Muscle layer of colon (tissue), 2 donors: ENCODE data around the gene GCNT3.

ENCODE experiments used
- H3K27ac ChIP-seq: one replicate; pipeline ENCODE4 v1.7.0; 2013; ENCODE audit warnings: low read depth, mild to moderate bottlenecking, low read length, moderate library complexity
- H3K27me3 ChIP-seq, 2 donors: one replicate each; pipeline ENCODE4 v1.7.0; 2013; ENCODE audit warnings: low read length in 2 of 2, mild to moderate bottlenecking in 2 of 2; ENCODE audit not compliant: insufficient read depth in 2 of 2, control insufficient read depth in 1 of 2
- H3K36me3 ChIP-seq: one replicate; pipeline ENCODE4 v1.7.0; 2013; ENCODE audit warnings: mild to moderate bottlenecking, low read length; ENCODE audit not compliant: insufficient read depth
- H3K4me1 ChIP-seq: one replicate; pipeline ENCODE4 v1.7.0; 2013; ENCODE audit warnings: mild to moderate bottlenecking, low read length; ENCODE audit not compliant: insufficient read depth
- H3K4me3 ChIP-seq, 2 donors: one replicate each; pipeline ENCODE4 v1.7.0; 2013; ENCODE audit warnings: low read length in 2 of 2, low read depth in 1 of 2, mild to moderate bottlenecking in 1 of 2, moderate library complexity in 1 of 2
- H3K9ac ChIP-seq: one replicate; pipeline ENCODE4 v1.7.0; 2013; ENCODE audit warnings: low read length
- H3K9me3 ChIP-seq: one replicate; pipeline ENCODE4 v1.7.0; 2013; ENCODE audit warnings: mild to moderate bottlenecking, low read length
- donor health status: abdominal sarcoma.
- donor health status: Adenocarcinoma of cecum.

The GCNT3 gene

DNA sequence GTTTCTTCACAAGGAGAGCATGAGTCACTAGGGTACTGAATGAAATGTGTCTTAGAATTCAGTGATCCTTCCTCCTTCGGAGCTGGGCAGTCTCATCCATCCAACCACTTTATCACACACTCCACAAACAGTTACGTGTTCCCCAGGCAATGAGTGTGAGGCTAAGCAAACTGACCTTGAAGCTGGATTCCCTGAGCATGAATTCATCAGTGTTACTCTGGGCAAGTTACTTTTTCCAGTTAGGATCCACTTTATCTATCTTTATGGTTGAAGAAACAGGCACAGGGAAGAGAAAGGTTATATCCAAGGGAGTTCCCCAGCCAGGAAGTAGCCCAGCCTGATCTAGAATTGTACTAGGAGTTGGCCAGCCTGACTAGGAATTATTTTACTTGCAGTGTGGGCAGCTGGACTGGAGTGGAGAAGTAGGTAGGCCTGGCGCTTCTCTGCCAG is 17.1 kb upstream of the GCNT3 start:
- H3K9ac ChIP-seq = no peak overlapping the region
- no peaks in the 10 kb centered on the region for H3K9me3 ChIP-seq
- no peaks in the 10 kb centered on the region for H3K27me3 ChIP-seq
- H3K4me1 ChIP-seq = no peaks in the 10 kb centered on the region
- H3K27ac ChIP-seq = no peak overlapping the region
- H3K4me3 ChIP-seq = no peak overlapping the region
- no peaks in the 10 kb centered on the region for H3K36me3 ChIP-seq

DNA sequence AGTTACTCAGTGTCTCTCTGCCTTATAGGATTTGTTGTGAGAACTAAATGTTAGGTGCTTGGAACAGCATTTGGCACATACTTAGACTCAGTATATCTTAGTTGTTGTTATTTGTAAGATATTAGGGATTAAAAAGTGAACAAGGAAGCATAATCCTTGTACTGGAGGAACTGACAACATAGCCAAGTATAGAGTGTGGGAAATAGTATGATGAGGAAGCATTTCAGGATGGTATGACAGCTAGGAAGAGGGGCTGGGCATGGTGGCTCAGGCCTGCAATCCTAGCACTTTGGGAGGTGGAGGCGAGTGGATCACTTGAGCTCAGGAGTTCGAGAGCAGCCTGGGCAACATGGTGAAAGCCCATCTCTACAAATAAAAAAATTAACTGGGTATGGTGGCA is 16.6 kb upstream of the GCNT3 start:
- Histone ChIP-seq H3K9me3 (no peaks in the 10 kb centered on the region), H3K9ac (no peak overlapping the region), H3K4me1 (no peaks in the 10 kb centered on the region), H3K27me3 (no peaks in the 10 kb centered on the region), H3K36me3 (no peaks in the 10 kb centered on the region), H3K27ac (no peak overlapping the region), H3K4me3 (no peak overlapping the region)

GRCh38 chr15:59595434-59595915 is 16.1 kb upstream of the GCNT3 start:
- Histone ChIP-seq H3K4me3 (no peak overlapping the region), H3K27ac (no peak overlapping the region), H3K4me1 (no peaks in the 10 kb centered on the region), H3K36me3 (no peaks in the 10 kb centered on the region), H3K9ac (no peak overlapping the region), H3K27me3 (no peaks in the 10 kb centered on the region), H3K9me3 (no peaks in the 10 kb centered on the region)

GRCh38 chr15:59596640-59597039 is 14.9 kb upstream of the GCNT3 start:
- H3K36me3 ChIP-seq = no peaks in the 10 kb centered on the region
- no peaks in the 10 kb centered on the region for H3K4me1 ChIP-seq
- H3K9ac ChIP-seq = no peak overlapping the region
- no peak overlapping the region for H3K27ac ChIP-seq
- no peaks in the 10 kb centered on the region for H3K27me3 ChIP-seq
- no peak overlapping the region for H3K4me3 ChIP-seq
- peaks cover 3% of the 10 kb centered on the region for H3K9me3 ChIP-seq

DNA sequence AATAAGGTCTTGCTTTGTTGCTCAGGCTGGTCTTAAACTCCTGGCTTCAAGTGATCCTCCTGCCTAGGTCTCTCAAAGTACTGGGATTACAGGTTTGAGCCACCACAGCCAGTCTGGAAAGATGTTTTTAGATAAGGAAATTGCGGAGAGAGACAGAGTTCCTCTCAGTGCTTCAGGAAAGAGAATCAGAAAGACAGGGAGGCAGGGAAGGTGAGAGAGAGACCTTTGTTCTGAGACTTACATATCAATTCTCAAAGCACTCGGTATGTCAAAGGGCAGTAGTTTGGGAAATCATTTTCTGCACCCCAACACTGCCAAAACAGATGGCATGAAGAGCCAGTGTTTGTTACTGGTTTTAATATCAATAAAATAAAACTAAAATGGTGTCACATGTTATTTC is 13.1 kb upstream of the GCNT3 start:
- Histone ChIP-seq H3K36me3 (no peaks in the 10 kb centered on the region), H3K9me3 (peaks cover 3% of the 10 kb centered on the region), H3K4me3 (no peak overlapping the region), H3K27ac (no peak overlapping the region), H3K27me3 (no peaks in the 10 kb centered on the region), H3K9ac (no peak overlapping the region), H3K4me1 (no peaks in the 10 kb centered on the region)

GRCh38 chr15:59605994-59606393 is 5.6 kb upstream of the GCNT3 start:
- no peaks in the 10 kb centered on the region for H3K27me3 ChIP-seq
- peaks cover 3% of the 10 kb centered on the region for H3K9me3 ChIP-seq
- no peaks in the 10 kb centered on the region for H3K4me1 ChIP-seq
- no peak overlapping the region for H3K9ac ChIP-seq
- H3K4me3 ChIP-seq = no peak overlapping the region
- no peaks in the 10 kb centered on the region for H3K36me3 ChIP-seq
- no peak overlapping the region for H3K27ac ChIP-seq

DNA sequence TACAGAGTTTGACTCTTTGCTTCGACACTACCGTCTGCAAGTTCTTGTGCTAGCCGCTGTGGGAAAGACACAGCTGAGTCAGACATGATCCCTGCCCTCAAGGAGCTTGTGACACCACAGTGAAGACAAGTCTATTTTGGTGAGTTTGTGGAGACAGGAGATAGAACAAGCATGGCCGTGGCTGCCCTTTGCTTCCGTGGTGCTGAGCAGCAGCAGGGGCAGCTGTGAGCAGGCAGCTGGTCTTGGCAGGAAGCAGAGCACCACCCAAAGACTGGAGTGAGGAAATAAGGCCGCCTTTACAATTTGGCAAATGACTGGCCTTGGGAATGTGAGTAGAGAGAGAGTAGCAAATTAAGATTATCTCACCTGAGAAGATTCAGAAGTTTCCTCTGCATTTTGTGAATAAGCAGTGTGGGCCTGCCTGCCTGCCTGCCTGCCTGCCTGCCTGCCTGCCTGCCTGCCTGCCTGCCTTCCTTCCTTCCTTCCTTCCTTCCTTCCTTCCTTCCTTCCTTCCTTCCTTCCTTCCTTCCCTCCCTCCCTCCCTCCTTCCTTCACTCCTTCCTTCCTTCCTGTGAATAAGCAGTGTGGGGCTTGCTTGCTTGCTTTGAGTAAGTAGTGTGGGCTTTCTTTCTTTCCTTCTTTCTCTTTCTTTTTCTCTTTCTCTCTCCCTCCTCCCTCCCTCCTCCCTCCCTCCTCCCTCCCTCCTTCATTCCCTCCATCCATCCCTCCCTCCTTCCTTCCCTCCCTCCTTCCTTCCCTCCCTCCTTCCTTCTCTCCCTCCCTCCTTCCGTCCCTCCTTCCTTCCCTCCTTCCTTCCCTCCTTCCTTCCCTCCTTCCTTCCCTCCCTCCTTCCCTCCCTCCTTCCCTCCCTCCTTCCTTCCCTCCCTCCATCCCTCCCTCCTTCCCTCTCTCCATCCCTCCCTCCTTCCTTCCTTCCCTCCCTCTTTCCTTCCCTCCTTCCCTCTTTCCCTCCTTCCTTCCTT is 1.6 kb upstream of the GCNT3 start:
- no peak overlapping the region for H3K27ac ChIP-seq
- H3K36me3 ChIP-seq = no peaks in the 10 kb centered on the region
- no peak overlapping the region for H3K4me3 ChIP-seq
- H3K4me1 ChIP-seq = no peaks in the 10 kb centered on the region
- no peaks in the 10 kb centered on the region for H3K27me3 ChIP-seq
- H3K9ac ChIP-seq = no peak overlapping the region
- H3K9me3 ChIP-seq = no peaks in the 10 kb centered on the region

- Histone ChIP-seq H3K4me3 (no peak overlapping the region), H3K27ac (no peak overlapping the region), H3K9ac (no peak overlapping the region), H3K4me1 (no peaks in the 10 kb centered on the region), H3K9me3 (no peaks in the 10 kb centered on the region), H3K36me3 (no peaks in the 10 kb centered on the region), H3K27me3 (no peaks in the 10 kb centered on the region)
Measured at GRCh38 chr15:59614153-59614552, 2.6 kb downstream of the GCNT3 start.

DNA sequence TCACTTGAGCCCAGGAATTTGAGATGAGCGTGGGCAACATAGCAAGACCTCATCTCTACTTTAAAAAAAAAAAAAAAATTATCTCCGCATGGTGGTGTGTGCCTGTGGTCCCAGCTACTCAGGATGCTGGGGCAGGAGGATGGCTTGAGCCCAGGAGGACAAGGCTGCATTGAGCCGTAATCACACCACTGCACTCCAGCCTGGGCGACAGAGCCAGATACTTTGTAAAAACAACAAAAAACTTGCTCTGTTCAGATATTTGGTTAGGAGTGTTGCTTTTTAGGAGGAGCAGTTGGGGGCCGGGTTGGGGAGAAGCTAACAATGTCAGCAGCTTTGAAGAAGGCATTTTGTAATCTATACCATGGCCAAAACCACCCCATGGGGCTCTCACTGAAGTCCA is 4.1 kb downstream of the GCNT3 start:
- Histone ChIP-seq H3K9ac (no peak overlapping the region), H3K4me3 (no peak overlapping the region), H3K36me3 (no peaks in the 10 kb centered on the region), H3K9me3 (no peaks in the 10 kb centered on the region), H3K27ac (no peak overlapping the region), H3K4me1 (no peaks in the 10 kb centered on the region), H3K27me3 (no peaks in the 10 kb centered on the region)

DNA sequence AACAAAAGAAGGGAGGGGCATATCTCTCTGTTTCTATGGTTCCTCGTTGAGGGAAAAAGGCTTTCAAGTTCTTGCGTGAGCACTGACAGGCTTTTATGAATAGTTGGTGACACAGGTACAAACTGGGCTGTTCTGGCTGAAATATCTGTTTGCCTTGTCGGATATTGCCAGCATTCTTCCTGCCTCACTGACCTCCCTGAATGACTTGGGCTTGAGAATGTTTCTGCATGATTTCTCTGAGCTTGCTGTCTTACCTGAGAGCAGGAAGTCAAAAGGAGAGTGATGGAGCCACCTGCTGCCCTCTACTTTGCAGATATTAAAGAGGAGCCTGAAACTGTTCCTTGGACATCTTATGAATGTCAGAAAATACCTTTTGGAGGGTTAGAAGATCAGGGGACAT is 4.8 kb downstream of the GCNT3 start:
- no peak overlapping the region for H3K27ac ChIP-seq
- no peaks in the 10 kb centered on the region for H3K27me3 ChIP-seq
- H3K9ac ChIP-seq = no peak overlapping the region
- H3K4me3 ChIP-seq = no peak overlapping the region
- H3K9me3 ChIP-seq = no peaks in the 10 kb centered on the region
- H3K4me1 ChIP-seq = no peaks in the 10 kb centered on the region
- H3K36me3 ChIP-seq = no peaks in the 10 kb centered on the region

DNA sequence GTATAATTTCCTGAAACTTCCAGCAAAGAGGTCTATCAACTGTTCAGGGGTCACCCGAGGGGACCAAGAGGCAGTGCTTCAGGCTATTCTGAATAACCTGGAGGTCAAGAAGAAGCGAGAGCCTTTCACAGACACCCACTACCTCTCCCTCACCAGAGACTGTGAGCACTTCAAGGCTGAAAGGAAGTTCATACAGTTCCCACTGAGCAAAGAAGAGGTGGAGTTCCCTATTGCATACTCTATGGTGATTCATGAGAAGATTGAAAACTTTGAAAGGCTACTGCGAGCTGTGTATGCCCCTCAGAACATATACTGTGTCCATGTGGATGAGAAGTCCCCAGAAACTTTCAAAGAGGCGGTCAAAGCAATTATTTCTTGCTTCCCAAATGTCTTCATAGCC is 6.8 kb downstream of the GCNT3 start:
- Histone ChIP-seq H3K4me1 (no peaks in the 10 kb centered on the region), H3K9ac (no peak overlapping the region), H3K36me3 (no peaks in the 10 kb centered on the region), H3K27ac (no peak overlapping the region), H3K9me3 (no peaks in the 10 kb centered on the region), H3K27me3 (no peaks in the 10 kb centered on the region), H3K4me3 (no peak overlapping the region)

- Histone ChIP-seq H3K36me3 (no peaks in the 10 kb centered on the region), H3K9me3 (no peaks in the 10 kb centered on the region), H3K4me3 (no peak overlapping the region), H3K27me3 (no peaks in the 10 kb centered on the region), H3K27ac (no peak overlapping the region), H3K4me1 (no peaks in the 10 kb centered on the region), H3K9ac (no peak overlapping the region)
Measured at GRCh38 chr15:59622289-59622688, 10.7 kb downstream of the GCNT3 start.
